ENCODE data around the gene KIAA1217. TPM values are rescaled to one million over a fixed set of nuclear protein-coding genes. Genes with fewer than 3 reads are reported as not detected.

The KIAA1217 gene
- total RNA-seq, 1 donor from 2014 or later: 33.3 TPM

GRCh38 chr10:24209946-24210491 lies 1.1 kb downstream of the KIAA1217 start:
- peak; percentile 89 for DNase-seq (ENCODE audit: low read depth)

GRCh38 chr10:24210501-24210900 lies 1.6 kb downstream of the KIAA1217 start:
- DNase-seq (ENCODE audit: low read depth): no peak

GRCh38 chr10:24213266-24213665 lies 4.3 kb downstream of the KIAA1217 start:
- no peak for DNase-seq (ENCODE audit: low read depth)

- DNase-seq (ENCODE audit: low read depth): no peak
These were observed 4.9 kb downstream of the KIAA1217 start for GRCh38 chr10:24213881-24214280.

- no peak for DNase-seq (ENCODE audit: low read depth)
These were observed 5.8 kb downstream of the KIAA1217 start for GRCh38 chr10:24214762-24215161.

GRCh38 chr10:24215196-24215595 lies 6.3 kb downstream of the KIAA1217 start:
- no peak for DNase-seq (ENCODE audit: low read depth)

- no peak for DNase-seq (ENCODE audit: low read depth)
These were observed 6.7 kb downstream of the KIAA1217 start for GRCh38 chr10:24215603-24216002.

- DNase-seq (ENCODE audit: low read depth): no peak
These were observed 11.0 kb downstream of the KIAA1217 start for GRCh38 chr10:24219963-24220362.

- no peak for DNase-seq (ENCODE audit: low read depth)
These were observed 14.4 kb downstream of the KIAA1217 start for GRCh38 chr10:24223341-24223740.

- no peak for DNase-seq (ENCODE audit: low read depth)
These were observed 15.0 kb downstream of the KIAA1217 start for GRCh38 chr10:24223953-24224352.

- no peak for DNase-seq (ENCODE audit: low read depth)
These were observed 19.7 kb downstream of the KIAA1217 start for GRCh38 chr10:24228642-24229041.

GRCh38 chr10:24229909-24230308 lies 21.0 kb downstream of the KIAA1217 start:
- no peak for DNase-seq (ENCODE audit: low read depth)

GRCh38 chr10:24231200-24231599 lies 22.3 kb downstream of the KIAA1217 start:
- DNase-seq (ENCODE audit: low read depth): no peak

GRCh38 chr10:24234784-24235183 lies 25.8 kb downstream of the KIAA1217 start:
- DNase-seq (ENCODE audit: low read depth): no peak

- no peak for DNase-seq (ENCODE audit: low read depth)
These were observed 26.5 kb downstream of the KIAA1217 start for GRCh38 chr10:24235471-24235870.

GRCh38 chr10:24237801-24238395 lies 29.0 kb downstream of the KIAA1217 start:
- no peak for DNase-seq (ENCODE audit: low read depth)

GRCh38 chr10:24238519-24239247 lies 29.7 kb downstream of the KIAA1217 start:
- peak; percentile 56 for DNase-seq (ENCODE audit: low read depth)

GRCh38 chr10:24239289-24240040 lies 30.5 kb downstream of the KIAA1217 start:
- no peak for DNase-seq (ENCODE audit: low read depth)

- no peak for DNase-seq (ENCODE audit: low read depth)
These were observed 31.3 kb downstream of the KIAA1217 start for GRCh38 chr10:24240041-24240751.

- DNase-seq (ENCODE audit: low read depth): no peak
These were observed 32.6 kb downstream of the KIAA1217 start for GRCh38 chr10:24241536-24242040.

GRCh38 chr10:24242562-24242961 lies 33.6 kb downstream of the KIAA1217 start:
- no peak for DNase-seq (ENCODE audit: low read depth)

- DNase-seq (ENCODE audit: low read depth): no peak
These were observed 37.4 kb downstream of the KIAA1217 start for GRCh38 chr10:24246365-24246764.

Measured in renal cortical epithelial cell (primary cell).